Psoas muscle (tissue), 8 donors: ENCODE results near the gene NFKBIZ. TPM values are rescaled to one million over a fixed set of nuclear protein-coding genes. Genes with fewer than 3 reads are reported as not detected.

Experiments used
- ATAC-seq, 4 donors: fragments of 200-7000 bp; cut with Tn5 transposase; one replicate each; pipeline ENCODE4 v1.9.1; 2020; ENCODE audit warnings: moderate library complexity in 3 of 4, mild to moderate bottlenecking in 2 of 4
- DNase-seq, 2 donors: peaks; one replicate each; pipeline ENCODE4 v3.0.0-alpha.2; 2020
- H3K27ac ChIP-seq: fragments of 200-600 bp; one replicate; pipeline ENCODE4 v1.8.0; 2022
- H3K27me3 ChIP-seq, 3 donors: fragments of 200-600 bp in 1 of 3; one replicate each; pipeline versions ENCODE4 v1.6.1 to v1.8.0; 2013 to 2022; ENCODE audit warnings: low read length in 2 of 3, mild to moderate bottlenecking in 2 of 3, moderate library complexity in 1 of 3; ENCODE audit not compliant: insufficient read depth in 3 of 3
- H3K36me3 ChIP-seq, 2 donors: fragments of 200-600 bp in 1 of 2; one replicate each; pipeline versions ENCODE4 v1.6.1 to v1.8.0; 2013 to 2022; ENCODE audit warnings: low read depth in 1 of 2, mild to moderate bottlenecking in 1 of 2, moderate library complexity in 1 of 2; ENCODE audit not compliant: insufficient read depth in 1 of 2
- H3K4me1 ChIP-seq: fragments of 200-600 bp; one replicate; pipeline ENCODE4 v1.8.0; 2022
- H3K4me3 ChIP-seq: fragments of 200-600 bp; one replicate; pipeline ENCODE4 v1.8.0; 2022; ENCODE audit warnings: mild to moderate bottlenecking
- H3K9me3 ChIP-seq: fragments of 200-600 bp; one replicate; pipeline ENCODE4 v1.8.0; 2022
- WGBS, 3 donors: extraction: QIAGEN DNeasy Blood & Tissue Kit; methylation state at CpG; one replicate each; pipeline versions ENCODE4 v1.1.6 to v1.1.7; 2013; 5-methylcytosine and 5-hydroxymethylcytosine counted together
- intact Hi-C, 2 donors: fragments of 100-400 bp; cut with DNase I; formaldehyde crosslinking; loops; one replicate each; pipeline versions ENCODE4 v1.11.0 to v1.14.2; 2022
- polyA plus RNA-seq, 3 donors: library from polyadenylated mRNA; stranded (reverse); fragments of 200-250 nt; gene quantifications; one replicate each; pipeline ENCODE4 v1.2.3, GENCODE V29; 2013
- total RNA-seq, 4 donors: library from RNA; stranded (reverse); fragmentation: NEBNext Ultra II Directional in 2 of 4; extraction: Animal tissue kit (Norgen Biotek cat#: 25700) in 2 of 4; gene quantifications; one replicate each; pipeline versions ENCODE4 v1.2.1 to v1.2.4, GENCODE V29; 2021 to 2023
- TF ChIP-seq, protein P1 (sequence below): fragments of 200-600 bp; IDR thresholded peaks from one replicate; pipeline ENCODE4 v1.8.0; 2022; ENCODE audit warnings: antibody characterized with exemption
- donor health status: healthy with polysubstance abuse.
- donor health status: DM: no; HTN: no; CAD: no; lungs with moderate emphysema.
- donor health status: Bipolar disorder and iron deficiency.
- donor health status: healthy.
- donor health status: DM: yes; HTN: yes; CAD: no.
- donor health status: DM: no; HTN: no; CAD: no.
- donor health status: DM: no; HTN: no; CAD: no.
- donor health status: DM: yes; HTN: yes; CAD: no.

Gene NFKBIZ
- total and polyA plus RNA-seq, 7 donors: 3.0 to 12.5 (median 8.6) TPM

- Histone ChIP-seq H3K4me1 (no peaks in the 10 kb centered on the region), H3K36me3 (peaks cover 15 to 65% of the 10 kb centered on the region in 2 donors), H3K27ac (no peak overlapping the region), H3K4me3 (no peak overlapping the region), H3K27me3 (no peaks in the 10 kb centered on the region), H3K9me3 (no peaks in the 10 kb centered on the region)
- TF ChIP-seq, protein P1, sequence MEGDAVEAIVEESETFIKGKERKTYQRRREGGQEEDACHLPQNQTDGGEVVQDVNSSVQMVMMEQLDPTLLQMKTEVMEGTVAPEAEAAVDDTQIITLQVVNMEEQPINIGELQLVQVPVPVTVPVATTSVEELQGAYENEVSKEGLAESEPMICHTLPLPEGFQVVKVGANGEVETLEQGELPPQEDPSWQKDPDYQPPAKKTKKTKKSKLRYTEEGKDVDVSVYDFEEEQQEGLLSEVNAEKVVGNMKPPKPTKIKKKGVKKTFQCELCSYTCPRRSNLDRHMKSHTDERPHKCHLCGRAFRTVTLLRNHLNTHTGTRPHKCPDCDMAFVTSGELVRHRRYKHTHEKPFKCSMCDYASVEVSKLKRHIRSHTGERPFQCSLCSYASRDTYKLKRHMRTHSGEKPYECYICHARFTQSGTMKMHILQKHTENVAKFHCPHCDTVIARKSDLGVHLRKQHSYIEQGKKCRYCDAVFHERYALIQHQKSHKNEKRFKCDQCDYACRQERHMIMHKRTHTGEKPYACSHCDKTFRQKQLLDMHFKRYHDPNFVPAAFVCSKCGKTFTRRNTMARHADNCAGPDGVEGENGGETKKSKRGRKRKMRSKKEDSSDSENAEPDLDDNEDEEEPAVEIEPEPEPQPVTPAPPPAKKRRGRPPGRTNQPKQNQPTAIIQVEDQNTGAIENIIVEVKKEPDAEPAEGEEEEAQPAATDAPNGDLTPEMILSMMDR: no peak
- intact Hi-C loops: no loop called here
- ATAC-seq (no peak), DNase-seq (no peak)
- WGBS, 3 donors: 95 to 96% (median 96%) methylated on average over 8 of the region's 8 CpGs
Observed at GRCh38 chr3:101852983-101853840, 3.9 kb downstream of the NFKBIZ start.

DNA sequence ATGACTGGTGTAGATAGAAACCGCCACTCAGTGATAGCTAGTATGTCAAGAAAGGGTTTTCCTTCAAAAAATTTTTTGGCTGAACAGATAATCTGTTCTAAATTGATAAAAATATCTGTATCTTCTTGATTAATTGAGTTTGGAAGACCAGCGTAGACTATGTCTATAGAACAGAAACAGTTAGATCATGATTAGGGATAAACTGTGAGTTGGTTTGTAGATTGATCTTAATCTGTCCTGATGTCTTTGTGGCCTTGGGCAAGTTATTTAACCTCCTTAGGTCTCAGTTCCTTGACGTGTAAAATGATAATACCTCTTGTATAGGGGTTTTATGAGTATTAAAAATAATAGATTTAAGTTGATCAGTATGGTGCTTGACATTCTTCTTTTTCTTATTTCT lies 4.7 kb downstream of the NFKBIZ start:
- Histone ChIP-seq H3K27me3 (no peaks in the 10 kb centered on the region), H3K4me3 (no peak overlapping the region), H3K36me3 (peaks cover 19 to 73% of the 10 kb centered on the region in 2 donors), H3K27ac (no peak overlapping the region), H3K4me1 (no peaks in the 10 kb centered on the region), H3K9me3 (no peaks in the 10 kb centered on the region)
- no peak for ATAC-seq
- WGBS, 3 donors: 95 to 98% (median 96%) methylated on average over 3 of the region's 3 CpGs
- TF ChIP-seq, protein P1: no peak
- intact Hi-C loops: no loop called here
- no peak for DNase-seq

DNA sequence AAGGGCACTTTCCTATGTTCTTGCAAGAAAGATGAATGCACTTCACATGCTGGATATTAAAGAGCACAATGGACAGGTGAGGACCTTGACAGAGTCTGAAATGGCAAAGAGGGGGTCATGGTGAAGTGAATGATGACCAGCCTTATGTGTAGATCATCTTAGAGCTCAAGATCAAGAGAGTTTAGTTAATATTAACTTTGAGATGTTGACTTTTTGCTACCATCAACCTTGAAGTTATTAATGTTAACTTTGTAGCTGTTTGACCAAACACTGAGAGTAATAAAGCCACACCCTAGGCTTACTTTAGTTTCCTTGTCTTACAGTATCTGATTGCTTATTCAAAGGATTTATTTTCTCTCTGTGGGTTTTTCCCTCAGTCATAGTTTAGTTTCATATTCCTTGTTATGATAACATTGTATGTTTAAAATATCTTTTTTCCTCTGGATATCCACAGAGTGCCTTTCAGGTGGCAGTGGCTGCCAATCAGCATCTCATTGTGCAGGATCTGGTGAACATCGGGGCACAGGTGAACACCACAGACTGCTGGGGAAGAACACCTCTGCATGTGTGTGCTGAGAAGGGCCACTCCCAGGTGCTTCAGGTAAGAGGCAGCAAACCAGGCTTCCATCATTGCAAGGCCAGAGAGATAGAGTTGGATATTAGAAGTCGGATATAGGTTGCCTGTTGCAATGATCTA lies 5.4 kb downstream of the NFKBIZ start:
- WGBS, 3 donors: 93 to 98% (median 97%) methylated on average over 2 of the region's 2 CpGs
- TF ChIP-seq, protein P1: no peak
- no peak overlapping the region for H3K4me3 ChIP-seq
- intact Hi-C loops: no loop called here
- no peaks in the 10 kb centered on the region for H3K4me1 ChIP-seq
- no peaks in the 10 kb centered on the region for H3K9me3 ChIP-seq
- ATAC-seq (no peak), DNase-seq (no peak)
- H3K27ac ChIP-seq: no peak overlapping the region
- peaks cover 23 to 81% of the 10 kb centered on the region in 2 donors for H3K36me3 ChIP-seq
- H3K27me3 ChIP-seq: no peaks in the 10 kb centered on the region

- DNase-seq (no peak), ATAC-seq (no peak)
- peaks cover 22 to 96% of the 10 kb centered on the region in 2 donors for H3K36me3 ChIP-seq
- no peaks in the 10 kb centered on the region for H3K27me3 ChIP-seq
- TF ChIP-seq, protein P1: no peak
- 71 to 88% (median 72%) methylated on average over 8 of the region's 8 CpGs for WGBS, 3 donors
- intact Hi-C loops: no loop called here
- H3K4me3 ChIP-seq: no peak overlapping the region
- no peaks in the 10 kb centered on the region for H3K4me1 ChIP-seq
- no peak overlapping the region for H3K27ac ChIP-seq
- no peaks in the 10 kb centered on the region for H3K9me3 ChIP-seq
Observed at GRCh38 chr3:101857301-101857741, 8.0 kb downstream of the NFKBIZ start.
